ENCODE measurements around the gene LRAT. TPM values are rescaled to one million over a fixed set of nuclear protein-coding genes. Genes with fewer than 3 reads are reported as not detected.

Gene LRAT
- total RNA-seq (not detected), polyA plus RNA-seq (not detected), total RNA-seq (not detected)

DNA sequence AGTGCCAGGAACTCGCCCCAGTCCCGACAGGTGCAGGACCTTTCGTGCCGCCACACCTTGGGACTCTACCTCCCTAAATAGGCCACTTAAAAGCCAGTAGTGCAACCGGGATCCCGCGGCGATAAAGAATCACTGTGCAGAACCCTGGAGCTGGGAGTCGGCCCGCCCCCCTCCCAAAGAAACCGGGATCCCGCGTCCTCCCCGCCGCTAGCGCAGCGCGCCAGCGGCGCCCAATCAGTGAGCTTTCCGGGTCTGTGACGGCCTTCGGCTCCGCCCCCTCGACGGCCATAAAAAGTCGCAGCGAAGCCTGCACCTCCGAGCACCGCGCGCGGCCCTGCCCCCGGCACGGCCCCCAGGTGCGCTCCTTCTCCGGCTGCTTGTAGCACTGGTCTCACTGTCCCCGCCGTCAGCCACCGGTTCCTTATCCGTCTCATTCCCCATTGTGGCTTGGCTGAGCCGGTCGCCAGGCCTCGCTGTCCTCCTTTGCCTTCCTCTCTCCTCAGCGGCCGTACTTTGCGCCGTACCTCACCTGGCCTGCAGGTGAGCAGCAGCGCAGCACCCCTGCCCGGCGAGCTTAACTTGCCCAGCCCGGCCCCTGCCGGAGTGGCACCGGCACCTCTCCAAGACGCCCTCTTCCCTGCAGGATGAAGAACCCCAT lies at the start of gene LRAT:
LRAT (plus strand) TSS at position 318 of the 658 bp plus-strand sequence; CDS start at position 645, 327 bp downstream.
- CTCF ChIA-PET: interaction anchor here (0.6 kb wide), 1 partner anchor 510 kb away, joined by 3 read pairs; no protein-coding TSS in a partner anchor
- Mint-ChIP-seq H3K9me3 (peaks cover 0 to 4% (median 0%) of the 10 kb centered on the region in 11 donors), H3K36me3 (no peaks in the 10 kb centered on the region), H3K4me1 (peaks cover 11 to 38% (median 21%) of the 10 kb centered on the region in 7 donors), H3K4me3 (peak within 1 kb of the TSS; percentile 82 to 92 (median 88)), H3K27me3 (peaks cover 78 to 90% (median 81%) of the 10 kb centered on the region in 5 donors), H3K27ac (peak within 1 kb of the TSS in 1 of 9 donors; percentile 29)
- ATAC-seq (peak; percentile 78), DNase-seq (peak in 7 of 9 donors; percentile 0 to 45 (median 10))
- H3K36me3 ChIP-seq (ENCODE audit: control insufficient read depth in 2 of 3, insufficient read depth in 3 of 3, low read length in 3 of 3): no peaks in the 10 kb centered on the region
- no peaks in the 10 kb centered on the region for H3K9me3 ChIP-seq (ENCODE audit: control insufficient read depth in 2 of 3, low read length in 3 of 3)
- H3K4me1 ChIP-seq (ENCODE audit: control insufficient read depth in 2 of 2, insufficient read depth in 2 of 2, low read length in 2 of 2): no peaks in the 10 kb centered on the region
- intact Hi-C loops (cut with micrococcal nuclease): loop anchor here in 1 of 2 donors (5.0 to 10.0 kb wide), 3 partner anchors 189 to 921 kb away; partner anchors contain the start of genes DCHS2, GUCY1A1 and PLRG1
- peak within 1 kb of the TSS; percentile 30 for H3K4me3 ChIP-seq (ENCODE audit: low read length)
- POLR2A ChIA-PET: no interaction called here
- H3K27me3 ChIP-seq (ENCODE audit: control insufficient read depth in 2 of 2, insufficient read depth in 2 of 2, low read length in 2 of 2): peaks cover 0 to 9% of the 10 kb centered on the region in 2 donors
- H3K27ac ChIP-seq (ENCODE audit: low read depth, low read length): no peak within 1 kb of the TSS

GRCh38 chr4:154707877-154708276 lies 35.9 kb upstream of the LRAT start:
- ATAC-seq: no peak
- POLR2A ChIA-PET: interaction anchor here (0.5 kb wide), 1 partner anchor 12 kb away, joined by 3 read pairs; no protein-coding TSS in a partner anchor

GRCh38 chr4:154709550-154709949 lies 34.2 kb upstream of the LRAT start:
- Mint-ChIP-seq H3K27me3 (peaks cover 0 to 25% (median 19%) of the 10 kb centered on the region in 5 donors), H3K9me3 (peaks cover 0 to 3% (median 0%) of the 10 kb centered on the region in 11 donors), H3K4me1 (no peaks in the 10 kb centered on the region), H3K4me3 (no peak overlapping the region), H3K36me3 (no peaks in the 10 kb centered on the region), H3K27ac (no peak overlapping the region)
- CTCF ChIA-PET: no interaction called here
- no peaks in the 10 kb centered on the region for H3K36me3 ChIP-seq (ENCODE audit: control insufficient read depth in 2 of 3, insufficient read depth in 3 of 3, low read length in 3 of 3)
- intact Hi-C loops (cut with micrococcal nuclease): no loop called here
- no peaks in the 10 kb centered on the region for H3K27me3 ChIP-seq (ENCODE audit: control insufficient read depth in 2 of 2, insufficient read depth in 2 of 2, low read length in 2 of 2)
- DNase-seq (no peak), ATAC-seq (no peak)
- H3K4me1 ChIP-seq (ENCODE audit: control insufficient read depth in 2 of 2, insufficient read depth in 2 of 2, low read length in 2 of 2): no peaks in the 10 kb centered on the region
- POLR2A ChIA-PET: no interaction called here
- H3K9me3 ChIP-seq (ENCODE audit: control insufficient read depth in 2 of 3, low read length in 3 of 3): no peaks in the 10 kb centered on the region
- no peak overlapping the region for H3K27ac ChIP-seq (ENCODE audit: low read depth, low read length)
- no peak overlapping the region for H3K4me3 ChIP-seq (ENCODE audit: low read length)

More at GRCh38 chr4:154707877-154708276, 35.9 kb upstream of the LRAT start:
- no peak overlapping the region for H3K4me3 Mint-ChIP-seq
- Histone ChIP-seq H3K27me3 (ENCODE audit: control insufficient read depth in 2 of 2, insufficient read depth in 2 of 2, low read length in 2 of 2) (no peaks in the 10 kb centered on the region), H3K4me3 (ENCODE audit: low read length) (no peak overlapping the region), H3K36me3 (ENCODE audit: control insufficient read depth in 2 of 3, insufficient read depth in 3 of 3, low read length in 3 of 3) (no peaks in the 10 kb centered on the region), H3K27ac (ENCODE audit: low read depth, low read length) (no peak overlapping the region), H3K4me1 (ENCODE audit: control insufficient read depth in 2 of 2, insufficient read depth in 2 of 2, low read length in 2 of 2) (no peaks in the 10 kb centered on the region), H3K9me3 (ENCODE audit: control insufficient read depth in 2 of 3, low read length in 3 of 3) (no peaks in the 10 kb centered on the region)
- CTCF ChIA-PET: no interaction called here
- intact Hi-C loops (cut with micrococcal nuclease): no loop called here
- no peaks in the 10 kb centered on the region for H3K4me1 Mint-ChIP-seq
- no peak for DNase-seq
- peaks cover 5 to 26% (median 19%) of the 10 kb centered on the region in 5 donors for H3K27me3 Mint-ChIP-seq
- no peak overlapping the region for H3K27ac Mint-ChIP-seq
- peaks cover 0 to 6% (median 0%) of the 10 kb centered on the region in 11 donors for H3K9me3 Mint-ChIP-seq
- H3K36me3 Mint-ChIP-seq: no peaks in the 10 kb centered on the region

- H3K4me1 Mint-ChIP-seq: no peaks in the 10 kb centered on the region
- no peak overlapping the region for H3K27ac Mint-ChIP-seq
- no peak overlapping the region for H3K27ac ChIP-seq (ENCODE audit: low read depth, low read length)
- POLR2A ChIA-PET: no interaction called here
- intact Hi-C loops (cut with micrococcal nuclease): no loop called here
- H3K27me3 ChIP-seq (ENCODE audit: control insufficient read depth in 2 of 2, insufficient read depth in 2 of 2, low read length in 2 of 2): no peaks in the 10 kb centered on the region
- ATAC-seq (no peak), DNase-seq (no peak)
- peaks cover 0 to 1% (median 0%) of the 10 kb centered on the region in 11 donors for H3K9me3 Mint-ChIP-seq
- peaks cover 0 to 34% (median 30%) of the 10 kb centered on the region in 5 donors for H3K27me3 Mint-ChIP-seq
- no peak overlapping the region for H3K4me3 ChIP-seq (ENCODE audit: low read length)
- H3K36me3 Mint-ChIP-seq: no peaks in the 10 kb centered on the region
- H3K4me1 ChIP-seq (ENCODE audit: control insufficient read depth in 2 of 2, insufficient read depth in 2 of 2, low read length in 2 of 2): no peaks in the 10 kb centered on the region
- no peaks in the 10 kb centered on the region for H3K36me3 ChIP-seq (ENCODE audit: control insufficient read depth in 2 of 3, insufficient read depth in 3 of 3, low read length in 3 of 3)
- CTCF ChIA-PET: no interaction called here
- no peaks in the 10 kb centered on the region for H3K9me3 ChIP-seq (ENCODE audit: control insufficient read depth in 2 of 3, low read length in 3 of 3)
- no peak overlapping the region for H3K4me3 Mint-ChIP-seq
Measured at GRCh38 chr4:154711522-154711921, 32.3 kb upstream of the LRAT start.

- H3K4me1 ChIP-seq (ENCODE audit: control insufficient read depth in 2 of 2, insufficient read depth in 2 of 2, low read length in 2 of 2): no peaks in the 10 kb centered on the region
- H3K9me3 ChIP-seq (ENCODE audit: control insufficient read depth in 2 of 3, low read length in 3 of 3): no peaks in the 10 kb centered on the region
- ATAC-seq (no peak), DNase-seq (no peak)
- ChIA-PET CTCF (interaction anchor here (0.7 kb wide), 1 partner anchor 74 kb away, joined by 4 read pairs; no protein-coding TSS in a partner anchor), POLR2A (no interaction called here)
- Mint-ChIP-seq H3K9me3 (no peaks in the 10 kb centered on the region), H3K4me1 (peaks cover 0 to 8% (median 0%) of the 10 kb centered on the region in 7 donors), H3K27ac (no peak overlapping the region), H3K27me3 (peaks cover 0 to 35% (median 25%) of the 10 kb centered on the region in 5 donors), H3K36me3 (no peaks in the 10 kb centered on the region), H3K4me3 (no peak overlapping the region)
- intact Hi-C loops (cut with micrococcal nuclease): no loop called here
- H3K27me3 ChIP-seq (ENCODE audit: control insufficient read depth in 2 of 2, insufficient read depth in 2 of 2, low read length in 2 of 2): no peaks in the 10 kb centered on the region
- H3K36me3 ChIP-seq (ENCODE audit: control insufficient read depth in 2 of 3, insufficient read depth in 3 of 3, low read length in 3 of 3): no peaks in the 10 kb centered on the region
- H3K27ac ChIP-seq (ENCODE audit: low read depth, low read length): no peak overlapping the region
- H3K4me3 ChIP-seq (ENCODE audit: low read length): no peak overlapping the region
Measured at GRCh38 chr4:154714339-154715040, 29.3 kb upstream of the LRAT start.

- peaks cover 0 to 16% (median 0%) of the 10 kb centered on the region in 7 donors for H3K4me1 Mint-ChIP-seq
- H3K4me3 ChIP-seq (ENCODE audit: low read length): no peak overlapping the region
- no peaks in the 10 kb centered on the region for H3K4me1 ChIP-seq (ENCODE audit: control insufficient read depth in 2 of 2, insufficient read depth in 2 of 2, low read length in 2 of 2)
- POLR2A ChIA-PET: no interaction called here
- CTCF ChIA-PET: no interaction called here
- peaks cover 0 to 33% (median 13%) of the 10 kb centered on the region in 5 donors for H3K27me3 Mint-ChIP-seq
- H3K9me3 ChIP-seq (ENCODE audit: control insufficient read depth in 2 of 3, low read length in 3 of 3): no peaks in the 10 kb centered on the region
- intact Hi-C loops (cut with micrococcal nuclease): no loop called here
- DNase-seq (no peak), ATAC-seq (no peak)
- H3K27ac ChIP-seq (ENCODE audit: low read depth, low read length): no peak overlapping the region
- H3K9me3 Mint-ChIP-seq: peaks cover 0 to 1% (median 0%) of the 10 kb centered on the region in 11 donors
- H3K4me3 Mint-ChIP-seq: no peak overlapping the region
- H3K36me3 ChIP-seq (ENCODE audit: control insufficient read depth in 2 of 3, insufficient read depth in 3 of 3, low read length in 3 of 3): no peaks in the 10 kb centered on the region
- no peak overlapping the region for H3K27ac Mint-ChIP-seq
- H3K27me3 ChIP-seq (ENCODE audit: control insufficient read depth in 2 of 2, insufficient read depth in 2 of 2, low read length in 2 of 2): no peaks in the 10 kb centered on the region
- no peaks in the 10 kb centered on the region for H3K36me3 Mint-ChIP-seq
Measured at GRCh38 chr4:154719087-154719486, 24.7 kb upstream of the LRAT start.

Measured in naive thymus-derived CD4-positive, alpha-beta T cell (primary cell).